K562 (cell line): ENCODE results near the gene RAD23B. TPM values are rescaled to one million over a fixed set of nuclear protein-coding genes. Genes with fewer than 3 reads are reported as not detected.
A peak's percentile ranks its signal among the peaks of the same experiment; 100 is the strongest.

Experiments used
- ATAC-seq: fragments of 200-7000 bp; cut with Tn5 transposase; 3 replicates; pipeline ENCODE4 v1.9.1; 2020; ENCODE audit warnings: moderate library complexity
- BruUV-seq: library from RNA; stranded (reverse); fragments of 400-500 nt; replicated peaks from 2 replicates; lab custom pipeline; 2021; lab: Mats Ljungman, UMichigan
- CTCF ChIA-PET: fragments of 300-600 bp; formaldehyde crosslinking; extraction: SDS; loops from one replicate; lab custom pipeline; 2021; ENCODE audit warnings: low intra/inter-chr PET ratio; lab: Yijun Ruan, JAX
- POLR2A ChIA-PET: fragments of 300-600, 350-650 bp; sonication (Branson Sonifier 250); formaldehyde crosslinking; extraction: SDS; loops from one replicate; lab custom pipeline; 2021; ENCODE audit warnings: antibody characterized with exemption, inconsistent platforms; lab: Yijun Ruan, JAX
- DNase-seq, 4 experiments: peaks; one replicate each; pipeline versions ENCODE4 v3.0.0 to v3.0.0-alpha.2; 2011 to 2018; ENCODE audit warnings: low spot score in 3 of 4, mixed read lengths in 3 of 4; ENCODE audit errors: extremely low read depth in 1 of 4
- FAIRE-seq: peaks from 2 replicates; lab custom pipeline; 2011; peaks lifted over from hg19 to GRCh38; lab: Jason Lieb, UNC
- H2AFZ ChIP-seq: 2 replicates; pipeline ENCODE4 v1.6.0; 2011; ENCODE audit warnings: low read depth, low read length, control low read depth, inconsistent platforms
- H3K27ac ChIP-seq: fragments of 200-600 bp; 3 replicates; pipeline ENCODE4 v1.8.0; 2011; ENCODE audit warnings: low read depth, mild to moderate bottlenecking, control low read depth, inconsistent platforms, low read length, moderate library complexity, mixed read lengths; ENCODE audit errors: extremely low read depth
- H3K27me3 ChIP-seq, 2 experiments: fragments of 300-600 bp in 1 of 2; 2 replicates in 1 of 2; 3 replicates in 1 of 2; pipeline versions ENCODE4 v1.6.0 to v1.8.0; 2011; ENCODE audit warnings: inconsistent platforms in 2 of 2, low read length in 2 of 2, mild to moderate bottlenecking in 1 of 2, mixed read lengths in 1 of 2, moderate library complexity in 1 of 2; ENCODE audit not compliant: control insufficient read depth in 2 of 2, insufficient read depth in 2 of 2
- H3K36me3 ChIP-seq: fragments of 300-600 bp; 3 replicates; pipeline ENCODE4 v1.8.0; 2011; ENCODE audit warnings: mild to moderate bottlenecking, low read length, inconsistent platforms; ENCODE audit not compliant: control insufficient read depth, insufficient read depth
- H3K4me1 ChIP-seq, 2 experiments: fragments of 200-600 bp in 1 of 2; replicated peaks in 1 of 2; 2 replicates in 1 of 2; 3 replicates in 1 of 2; pipeline versions ENCODE4 v1.5.1 to v1.8.0; 2011; ENCODE audit warnings: inconsistent platforms in 2 of 2, low read length in 2 of 2, mild to moderate bottlenecking in 1 of 2, mixed read lengths in 1 of 2, moderate library complexity in 1 of 2; ENCODE audit not compliant: control insufficient read depth in 2 of 2, insufficient read depth in 2 of 2
- H3K4me2 ChIP-seq: 2 replicates; pipeline ENCODE4 v1.6.1; 2011; ENCODE audit warnings: low read length, control low read depth, inconsistent platforms, mixed read lengths; ENCODE audit not compliant: insufficient read depth
- H3K4me3 ChIP-seq: fragments of 200-600 bp; sonication (generic), shearing (Covaris generic); 2 replicates; pipeline ENCODE4 v1.5.1; 2016; ENCODE audit warnings: control low read depth, inconsistent platforms
- H3K79me2 ChIP-seq: fragments of 200-600 bp; 3 replicates; pipeline ENCODE4 v1.8.0; 2011; ENCODE audit warnings: low read length, inconsistent platforms; ENCODE audit not compliant: control insufficient read depth, insufficient read depth
- H3K9ac ChIP-seq, 2 experiments: 2 replicates each; pipeline versions ENCODE4 v1.6.0 to v1.6.1; 2011; ENCODE audit warnings: low read depth in 2 of 2, low read length in 2 of 2, control low read depth in 1 of 2, inconsistent platforms in 1 of 2, mild to moderate bottlenecking in 1 of 2, mixed read lengths in 1 of 2; ENCODE audit not compliant: insufficient read depth in 1 of 2
- H3K9me1 ChIP-seq: one replicate; pipeline ENCODE4 v1.6.0; 2011; ENCODE audit warnings: inconsistent platforms, mild to moderate bottlenecking, low read length, moderate library complexity; ENCODE audit not compliant: control insufficient read depth, insufficient read depth
- H3K9me3 ChIP-seq: replicated peaks from 2 replicates; pipeline ENCODE4 v1.5.1; 2011; ENCODE audit warnings: low read depth, low read length, inconsistent platforms; ENCODE audit not compliant: control insufficient read depth, insufficient read depth
- H4K20me1 ChIP-seq: replicated peaks from 2 replicates; pipeline ENCODE4 v1.6.1; 2011; ENCODE audit warnings: low read length, inconsistent platforms, mixed read lengths; ENCODE audit not compliant: control insufficient read depth, insufficient read depth
- CEBPB ChIP-seq: fragments of 450-650 bp; IDR thresholded peaks from 2 replicates; pipeline ENCODE4 v1.6.1; 2016; ENCODE audit warnings: missing genetic modification characterization, missing compliant biosample characterization
- GABPB1 ChIP-seq: sonication (generic); formaldehyde crosslinking; IDR thresholded peaks from 2 replicates; pipeline ENCODE4 v1.8.0; 2022; ENCODE audit warnings: mild to moderate bottlenecking, missing genetic modification reagents
- TEAD4 ChIP-seq, 2 experiments: sonication (generic) in 1 of 2; formaldehyde crosslinking in 1 of 2; IDR thresholded peaks; 2 replicates each; pipeline versions ENCODE4 v1.6.1 to v1.8.0; 2012 to 2022; ENCODE audit warnings: borderline replicate concordance in 1 of 2, inconsistent platforms in 1 of 2, low read length in 1 of 2, mild to moderate bottlenecking in 1 of 2, missing genetic modification reagents in 1 of 2
- ZNF140 ChIP-seq: fragments of 250-450 bp; sonication (Bioruptor Pico); IDR thresholded peaks from 2 replicates; pipeline ENCODE4 v1.8.0; 2021; ENCODE audit warnings: moderate library complexity, mild to moderate bottlenecking, inconsistent platforms
- ZNF239 ChIP-seq: fragments of 250-450 bp; sonication (Bioruptor Pico); IDR thresholded peaks from 2 replicates; pipeline ENCODE4 v1.4.0; 2020; ENCODE audit warnings: mild to moderate bottlenecking
- WGBS: fragments of 100-300 bp; shearing (Covaris generic); methylation state at CpG from one replicate; pipeline ENCODE4 v1.1.6; 2016; ENCODE audit warnings: low coverage, mixed read lengths; ENCODE audit not compliant: insufficient coverage; ENCODE audit errors: missing lambda C conversion rate; 5-methylcytosine and 5-hydroxymethylcytosine counted together
- in situ Hi-C: fragments of 300-500 bp; cut with MboI; formaldehyde crosslinking; loops from 4 replicates; pipeline ENCODE4 v1.15.0; 2018; ENCODE audit warnings: inconsistent platforms, mixed read lengths
- intact Hi-C: fragments of 100-400 bp; cut with micrococcal nuclease; formaldehyde crosslinking; loops from 2 replicates; pipeline ENCODE4 v1.14.2; 2022
- polyA plus RNA-seq, 8 experiments: library from polyadenylated mRNA; depleted of rRNA in 4 of 8; stranded (reverse) in 5 of 8; unstranded in 3 of 8; fragments of >200 nt; fragmentation: Nextera tagmentation in 2 of 8; fragmentation: Illumina TruSeq in 1 of 8; extraction: Ambion mirVana in 2 of 8; extraction: Trizol in 1 of 8; gene quantifications; 2 replicates each; pipeline versions ENCODE4 v1.2.1 to v1.2.3, GENCODE V29; 2011 to 2014; ENCODE audit warnings: inconsistent platforms in 1 of 8, missing spikeins in 1 of 8
- total RNA-seq, 7 experiments: library from RNA; depleted of rRNA in 6 of 7; stranded (reverse); fragments of >200 nt in 6 of 7; fragmentation: Illumina TruSeq in 2 of 7; extraction: Trizol in 2 of 7; gene quantifications; 2 replicates each; pipeline versions ENCODE4 v1.2.1 to v1.2.3, GENCODE V29; 2011 to 2021; ENCODE audit warnings: low replicate concordance in 1 of 7

Gene RAD23B
- total and polyA plus RNA-seq, 9 of the 15 experiments (the other 6 are each of a cell fraction or from before 2014, with no cell fraction given): 14.5 to 184 (median 114) TPM

DNA sequence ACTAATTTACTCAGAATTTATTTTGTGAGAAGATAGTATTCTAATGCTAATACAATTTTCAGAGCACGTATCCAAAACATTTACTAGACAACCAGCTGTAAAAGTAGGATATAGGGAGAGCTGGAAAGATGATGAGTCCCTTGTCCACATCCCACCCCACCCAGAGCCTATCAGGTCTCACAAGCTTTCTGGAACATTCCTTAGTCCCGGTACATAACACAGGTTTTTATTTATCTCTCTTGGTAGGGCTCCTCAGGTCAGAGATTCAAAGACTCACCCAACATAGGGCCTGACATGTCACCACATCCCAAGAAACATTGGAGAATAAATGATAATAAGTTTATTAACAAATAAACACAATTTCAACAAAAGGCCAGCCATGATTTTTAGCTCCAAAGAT lies 13.8 kb upstream of the RAD23B start:
- peaks cover 4 to 14% of the 10 kb centered on the region in 2 experiments; a peak in 3 of 5 replicates for H3K27me3 ChIP-seq
- TF ChIP-seq GABPB1 (no peak), ZNF239 (CRISPR knock-in tag) (no peak), TEAD4 (IDR thresholded peaks at IDR 0.05; ENCODE audit: low read length) (no peak), TEAD4 (CRISPR knock-in tag; IDR thresholded peaks at IDR 0.05; ENCODE audit: borderline replicate concordance) (no peak)
- H3K27ac ChIP-seq: no peak overlapping the region
- H3K4me1 ChIP-seq: peaks cover 5% of the 10 kb centered on the region in 2 experiments; a peak in 3 of 5 replicates
- ChIA-PET CTCF (no interaction called here), POLR2A (interaction anchor here (1.2 to 1.6 kb wide), 2 partner anchors 10 to 12 kb away, joined by 3 to 5 read pairs; no protein-coding TSS in a partner anchor)
- no peak overlapping the region for H2AFZ ChIP-seq
- WGBS: 7% methylated on average over 2 of the region's 2 CpGs
- H3K79me2 ChIP-seq: no peaks in the 10 kb centered on the region
- ATAC-seq (no peak), DNase-seq (no peak), FAIRE-seq (no peak)
- no peaks in the 10 kb centered on the region for H3K9me3 ChIP-seq
- in situ Hi-C loops: no loop called here
- no TSS peak for BruUV-seq
- no peaks in the 10 kb centered on the region for H4K20me1 ChIP-seq
- no peaks in the 10 kb centered on the region for H3K36me3 ChIP-seq
- no peaks in the 10 kb centered on the region for H3K9me1 ChIP-seq
- no peak overlapping the region for H3K4me3 ChIP-seq
- H3K9ac ChIP-seq: no peak overlapping the region
- intact Hi-C loops: no loop called here
- H3K4me2 ChIP-seq: no peak overlapping the region

DNA sequence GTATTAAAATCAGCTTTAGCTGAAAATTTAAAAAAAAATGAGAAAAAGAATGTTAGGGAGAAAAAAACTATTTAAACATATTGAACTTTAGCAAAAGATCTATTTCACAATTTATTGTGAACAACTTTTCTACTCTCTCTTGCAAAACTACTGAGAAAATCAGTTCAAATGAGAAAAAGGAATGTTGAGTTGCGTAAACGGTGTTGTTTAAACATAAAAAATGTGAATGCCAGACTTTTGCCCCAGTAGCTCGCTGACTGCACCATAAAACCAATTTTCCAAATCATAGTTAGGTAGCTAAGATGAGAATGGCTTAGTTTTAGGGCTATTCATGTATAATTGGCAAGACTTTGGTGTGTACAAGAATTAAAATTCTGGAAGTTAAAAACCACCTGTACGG lies 13.4 kb upstream of the RAD23B start:
- in situ Hi-C loops (no loop called here), intact Hi-C loops (no loop called here)
- FAIRE-seq (no peak), DNase-seq (no peak), ATAC-seq (no peak)
- Histone ChIP-seq H3K36me3 (no peaks in the 10 kb centered on the region), H3K9ac (no peak overlapping the region), H3K4me2 (no peak overlapping the region), H2AFZ (no peak overlapping the region), H3K9me3 (no peaks in the 10 kb centered on the region), H4K20me1 (no peaks in the 10 kb centered on the region), H3K27me3 (peaks cover 5 to 14% of the 10 kb centered on the region in 2 experiments; a peak in 3 of 5 replicates), H3K4me3 (no peak overlapping the region), H3K79me2 (no peaks in the 10 kb centered on the region), H3K9me1 (no peaks in the 10 kb centered on the region), H3K27ac (no peak overlapping the region), H3K4me1 (peaks cover 5 to 9% of the 10 kb centered on the region in 2 experiments; a peak in 3 of 5 replicates)
- BruUV-seq: no TSS peak
- POLR2A ChIA-PET: interaction anchor here (1.0 to 1.6 kb wide), 3 partner anchors 9 to 12 kb away, joined by 3 to 8 read pairs (median 5); no protein-coding TSS in a partner anchor
- TF ChIP-seq ZNF140 (CRISPR knock-in tag): no peak
- TF ChIP-seq CEBPB (tag): 0 out of 2 replicates have a peak, but pooled peaks have one; percentile 14
- CTCF ChIA-PET: no interaction called here
- WGBS: 19% methylated on average over 4 of the region's 4 CpGs
